Measurements from ENCODE around the gene UGT1A9.

UGT1A9 gene

GRCh38 chr2:233690444-233690843 lies 18.7 kb downstream of the UGT1A9 start:
- no peak overlapping the region for H3K4me3 ChIP-seq (ENCODE audit: low read depth, low read length)
- TF ChIP-seq, protein P1, sequence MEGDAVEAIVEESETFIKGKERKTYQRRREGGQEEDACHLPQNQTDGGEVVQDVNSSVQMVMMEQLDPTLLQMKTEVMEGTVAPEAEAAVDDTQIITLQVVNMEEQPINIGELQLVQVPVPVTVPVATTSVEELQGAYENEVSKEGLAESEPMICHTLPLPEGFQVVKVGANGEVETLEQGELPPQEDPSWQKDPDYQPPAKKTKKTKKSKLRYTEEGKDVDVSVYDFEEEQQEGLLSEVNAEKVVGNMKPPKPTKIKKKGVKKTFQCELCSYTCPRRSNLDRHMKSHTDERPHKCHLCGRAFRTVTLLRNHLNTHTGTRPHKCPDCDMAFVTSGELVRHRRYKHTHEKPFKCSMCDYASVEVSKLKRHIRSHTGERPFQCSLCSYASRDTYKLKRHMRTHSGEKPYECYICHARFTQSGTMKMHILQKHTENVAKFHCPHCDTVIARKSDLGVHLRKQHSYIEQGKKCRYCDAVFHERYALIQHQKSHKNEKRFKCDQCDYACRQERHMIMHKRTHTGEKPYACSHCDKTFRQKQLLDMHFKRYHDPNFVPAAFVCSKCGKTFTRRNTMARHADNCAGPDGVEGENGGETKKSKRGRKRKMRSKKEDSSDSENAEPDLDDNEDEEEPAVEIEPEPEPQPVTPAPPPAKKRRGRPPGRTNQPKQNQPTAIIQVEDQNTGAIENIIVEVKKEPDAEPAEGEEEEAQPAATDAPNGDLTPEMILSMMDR (IDR thresholded peaks at IDR 0.05; ENCODE audit: low read depth, low read length, missing control alignments), result no peak
- DNase-seq (ENCODE audit: low read depth), result no peak

DNA sequence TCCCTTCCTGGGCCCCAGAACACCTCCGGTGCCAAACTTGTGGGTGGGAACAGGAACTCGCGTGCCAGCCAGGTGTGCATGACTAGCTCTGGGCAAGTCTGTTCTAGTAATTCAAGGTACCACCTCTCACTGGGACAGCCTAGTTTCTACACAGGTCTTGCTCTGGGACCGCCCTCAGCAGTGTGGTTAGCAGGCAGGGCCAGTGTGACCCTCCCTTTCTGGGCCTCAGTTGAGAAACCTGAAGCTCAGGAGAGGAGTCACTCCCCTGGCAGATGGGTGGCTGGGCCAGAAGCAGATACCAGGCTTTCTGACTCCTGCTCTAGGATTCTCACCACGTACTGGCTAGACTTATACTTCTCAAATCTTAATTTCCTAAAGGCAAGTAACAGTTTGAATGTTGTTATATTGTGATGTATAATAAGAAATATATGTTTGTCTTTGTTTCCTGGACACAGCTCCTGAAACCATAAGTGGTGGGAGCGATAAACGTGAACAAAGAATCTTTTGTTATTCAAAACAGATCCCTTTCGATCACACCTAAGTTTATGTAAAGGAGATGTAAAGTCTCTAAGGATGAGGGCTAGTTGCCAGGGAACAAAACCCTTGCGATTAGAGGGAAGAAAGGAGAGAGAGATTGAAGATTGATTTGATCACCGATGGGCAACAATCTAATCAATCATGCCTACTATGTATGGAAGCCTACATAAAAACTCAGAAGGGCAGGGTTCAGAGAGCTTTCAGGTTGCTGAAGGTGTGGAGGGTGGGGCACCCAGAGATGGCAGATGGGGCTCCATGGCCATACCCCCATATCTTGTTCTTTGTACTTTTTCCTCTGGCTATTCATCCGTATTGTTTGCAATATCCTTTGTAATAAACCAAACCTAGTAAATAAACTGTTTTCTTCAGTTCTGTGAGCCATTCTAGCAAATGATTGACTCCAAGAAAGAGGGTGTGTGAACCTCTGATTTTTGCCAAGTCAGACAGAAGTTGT lies 20.0 kb downstream of the UGT1A9 start:
- no peak for DNase-seq (ENCODE audit: low read depth)
- TF ChIP-seq, protein P1 (IDR thresholded peaks at IDR 0.05; ENCODE audit: low read depth, low read length, missing control alignments), result no peak
- H3K4me3 ChIP-seq (ENCODE audit: low read depth, low read length), result no peak overlapping the region

- no peak within 1 kb of the TSS for H3K4me3 ChIP-seq (ENCODE audit: low read depth, low read length)
- no peak for DNase-seq (ENCODE audit: low read depth)
- TF ChIP-seq, protein P1 (IDR thresholded peaks at IDR 0.05; ENCODE audit: low read depth, low read length, missing control alignments), result no peak
Measured at GRCh38 chr2:233692648-233693047, 20.9 kb downstream of the UGT1A9 start, which contains the start of gene UGT1A6. Gene UGT1A6, plus strand, starts transcription at chr2:233692890. Its CDS starts 115 bp downstream, at chr2:233693005.

DNA sequence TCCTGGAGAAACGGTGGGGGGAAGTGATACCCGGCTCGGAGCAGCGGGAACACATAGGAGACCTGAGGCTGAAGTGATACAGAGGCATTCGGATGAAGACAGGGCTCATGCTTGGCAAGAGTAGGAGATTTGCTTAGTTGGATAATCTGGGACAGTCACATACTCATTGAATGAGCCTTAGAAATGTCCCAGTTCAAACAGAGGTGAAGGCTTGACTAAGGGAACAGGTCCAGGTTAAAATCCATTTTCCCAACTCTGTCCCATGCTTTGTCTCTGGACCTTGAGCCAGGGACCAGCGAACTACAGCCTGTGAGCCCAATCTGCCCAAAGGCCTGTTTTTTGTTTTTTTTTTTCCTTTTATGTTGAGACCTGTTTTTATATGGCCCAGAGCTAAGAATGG lies 22.3 kb downstream of the UGT1A9 start:
- no peak overlapping the region for H3K4me3 ChIP-seq (ENCODE audit: low read depth, low read length)

DNA sequence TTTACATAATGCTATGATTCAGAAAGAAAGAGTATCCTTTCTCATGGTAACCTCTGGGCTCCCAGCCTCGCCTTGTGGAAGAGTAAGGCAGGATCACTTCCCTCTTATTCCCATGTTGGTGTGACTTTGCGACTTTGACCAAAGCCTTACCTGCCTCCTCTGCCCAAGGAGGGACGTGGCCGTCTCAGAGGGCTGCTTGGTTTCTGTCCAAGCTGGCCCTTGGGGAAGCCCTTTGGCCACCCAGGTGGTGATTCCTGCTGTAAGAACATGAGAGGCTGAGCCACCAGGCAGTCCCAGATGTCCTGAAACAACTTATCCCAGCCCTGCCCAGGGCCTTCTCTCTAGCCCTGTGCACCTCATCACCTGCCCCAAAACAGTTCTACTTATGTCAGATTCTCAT lies 27.0 kb downstream of the UGT1A9 start:
- no peak for DNase-seq (ENCODE audit: low read depth)
- TF ChIP-seq, protein P1 (IDR thresholded peaks at IDR 0.05; ENCODE audit: low read depth, low read length, missing control alignments), result no peak
- no peak overlapping the region for H3K4me3 ChIP-seq (ENCODE audit: low read depth, low read length)

More for the DNA sequence above, 22.3 kb downstream of the UGT1A9 start:
- no peak for DNase-seq (ENCODE audit: low read depth)
- TF ChIP-seq, protein P1 (IDR thresholded peaks at IDR 0.05; ENCODE audit: low read depth, low read length, missing control alignments), result no peak

- no peak overlapping the region for H3K4me3 ChIP-seq (ENCODE audit: low read depth, low read length)
- TF ChIP-seq, protein P1 (IDR thresholded peaks at IDR 0.05; ENCODE audit: low read depth, low read length, missing control alignments), result no peak
- DNase-seq (ENCODE audit: low read depth), result no peak
Measured at GRCh38 chr2:233699424-233700027, 27.8 kb downstream of the UGT1A9 start.
